Right lobe of liver (tissue), 4 donors: ENCODE results near the gene ZNF549.

Experiments
- POLR2A ChIP-seq: fragments of 450-650 bp; IDR thresholded peaks from one replicate; pipeline ENCODE4 v1.6.1; 2017; ENCODE audit warnings: antibody characterized with exemption, mild to moderate bottlenecking
- TF ChIP-seq, protein P1 (sequence below), 4 donors: fragments of 200-600 bp in 3 of 4; fragments of 450-650 bp in 1 of 4; IDR thresholded peaks; one replicate each; pipeline versions ENCODE4 v1.5.1 to v1.8.0; 2016 to 2022; ENCODE audit warnings: antibody characterized with exemption in 4 of 4, mild to moderate bottlenecking in 2 of 4
- donor health status: DM: no; HTN: no; CAD: no.
- donor health status: DM: no; HTN: no; CAD: no.
- donor health status: DM: no; HTN: yes; CAD: no.

DNA sequence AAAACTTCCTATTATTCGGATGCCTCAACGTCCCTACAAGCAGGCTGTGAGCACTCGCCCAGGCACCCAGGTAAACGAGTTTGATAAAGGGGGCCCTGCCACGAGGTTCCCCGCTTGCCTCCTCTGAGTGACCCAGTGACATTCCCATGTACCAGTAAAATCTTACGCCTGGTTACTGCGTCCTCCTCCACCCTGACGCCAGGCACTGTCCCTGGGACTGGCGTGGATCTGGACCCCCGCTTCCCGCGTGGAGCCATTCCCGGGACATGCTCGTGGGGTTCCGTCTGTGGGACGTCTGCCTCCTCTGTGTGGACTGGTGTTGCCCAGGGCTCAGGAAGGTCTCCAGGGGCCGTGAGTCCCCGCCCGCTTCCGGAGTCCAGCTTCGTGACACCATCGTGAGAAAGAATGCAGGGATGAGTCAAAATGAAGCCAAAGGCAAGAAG, 32.9 kb downstream of the ZNF549 start:
- TF ChIP-seq, protein P1, sequence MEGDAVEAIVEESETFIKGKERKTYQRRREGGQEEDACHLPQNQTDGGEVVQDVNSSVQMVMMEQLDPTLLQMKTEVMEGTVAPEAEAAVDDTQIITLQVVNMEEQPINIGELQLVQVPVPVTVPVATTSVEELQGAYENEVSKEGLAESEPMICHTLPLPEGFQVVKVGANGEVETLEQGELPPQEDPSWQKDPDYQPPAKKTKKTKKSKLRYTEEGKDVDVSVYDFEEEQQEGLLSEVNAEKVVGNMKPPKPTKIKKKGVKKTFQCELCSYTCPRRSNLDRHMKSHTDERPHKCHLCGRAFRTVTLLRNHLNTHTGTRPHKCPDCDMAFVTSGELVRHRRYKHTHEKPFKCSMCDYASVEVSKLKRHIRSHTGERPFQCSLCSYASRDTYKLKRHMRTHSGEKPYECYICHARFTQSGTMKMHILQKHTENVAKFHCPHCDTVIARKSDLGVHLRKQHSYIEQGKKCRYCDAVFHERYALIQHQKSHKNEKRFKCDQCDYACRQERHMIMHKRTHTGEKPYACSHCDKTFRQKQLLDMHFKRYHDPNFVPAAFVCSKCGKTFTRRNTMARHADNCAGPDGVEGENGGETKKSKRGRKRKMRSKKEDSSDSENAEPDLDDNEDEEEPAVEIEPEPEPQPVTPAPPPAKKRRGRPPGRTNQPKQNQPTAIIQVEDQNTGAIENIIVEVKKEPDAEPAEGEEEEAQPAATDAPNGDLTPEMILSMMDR (IDR thresholded peaks at IDR 0.05) = no peak
- TF ChIP-seq POLR2A = no peak
